Astrocyte (in vitro differentiated cells and primary cell): ENCODE measurements around the gene PREX1.

Experiments used
- EZH2 ChIP-seq: IDR thresholded peaks from 2 replicates; pipeline ENCODE4 v1.6.1; 2012; ENCODE audit warnings: mild to moderate bottlenecking, low read length, inconsistent platforms; ENCODE audit not compliant: insufficient read depth
- TF ChIP-seq, protein P1 (sequence below): IDR thresholded peaks from 2 replicates; pipeline ENCODE4 v1.5.1; 2011; ENCODE audit warnings: low read depth, mild to moderate bottlenecking, inconsistent platforms, low read length, moderate library complexity; ENCODE audit not compliant: insufficient read depth

DNA sequence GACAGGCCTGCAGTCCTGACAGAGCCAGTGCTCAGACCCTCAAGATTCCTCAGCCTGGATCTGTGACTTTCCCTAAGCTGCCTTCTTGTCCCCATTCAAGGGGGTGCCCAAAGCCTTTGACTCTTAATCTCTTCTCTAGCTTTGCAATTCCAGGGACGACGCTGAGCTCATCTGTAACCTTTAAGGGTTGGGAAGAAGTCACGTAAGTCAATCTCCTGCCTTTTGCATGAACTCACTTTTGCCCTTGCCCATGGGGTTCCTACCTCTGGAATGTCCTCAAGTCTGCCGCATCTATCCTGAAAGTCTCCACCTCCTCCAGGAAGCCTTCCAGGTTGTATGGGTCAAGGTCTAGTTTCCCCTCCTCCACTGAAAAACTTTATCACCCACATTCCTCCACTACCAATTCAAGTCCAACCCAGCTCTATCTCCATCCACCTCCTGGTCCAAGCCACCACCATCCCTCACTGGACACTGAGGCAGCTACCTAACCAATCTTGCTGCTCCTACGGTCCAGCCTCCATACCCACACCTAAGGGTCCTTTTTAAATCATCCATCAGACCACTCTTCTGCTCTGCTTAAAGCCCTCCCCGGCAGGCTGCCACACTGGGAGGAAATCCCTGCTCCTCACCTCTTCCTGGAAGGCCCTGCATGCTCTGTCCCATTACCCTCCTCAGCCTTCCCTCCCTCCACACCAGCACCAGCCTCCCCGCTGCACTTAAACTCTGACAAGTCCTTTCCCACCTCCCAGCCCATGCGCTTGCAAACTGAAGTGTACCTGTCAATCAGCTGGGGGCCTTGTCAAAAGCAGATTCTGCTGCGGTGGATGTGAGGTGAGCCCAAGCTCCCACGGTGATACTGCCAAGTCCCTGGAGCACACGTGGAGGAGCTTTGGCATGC, 29.7 kb downstream of the PREX1 start:
- TF ChIP-seq, protein P1, sequence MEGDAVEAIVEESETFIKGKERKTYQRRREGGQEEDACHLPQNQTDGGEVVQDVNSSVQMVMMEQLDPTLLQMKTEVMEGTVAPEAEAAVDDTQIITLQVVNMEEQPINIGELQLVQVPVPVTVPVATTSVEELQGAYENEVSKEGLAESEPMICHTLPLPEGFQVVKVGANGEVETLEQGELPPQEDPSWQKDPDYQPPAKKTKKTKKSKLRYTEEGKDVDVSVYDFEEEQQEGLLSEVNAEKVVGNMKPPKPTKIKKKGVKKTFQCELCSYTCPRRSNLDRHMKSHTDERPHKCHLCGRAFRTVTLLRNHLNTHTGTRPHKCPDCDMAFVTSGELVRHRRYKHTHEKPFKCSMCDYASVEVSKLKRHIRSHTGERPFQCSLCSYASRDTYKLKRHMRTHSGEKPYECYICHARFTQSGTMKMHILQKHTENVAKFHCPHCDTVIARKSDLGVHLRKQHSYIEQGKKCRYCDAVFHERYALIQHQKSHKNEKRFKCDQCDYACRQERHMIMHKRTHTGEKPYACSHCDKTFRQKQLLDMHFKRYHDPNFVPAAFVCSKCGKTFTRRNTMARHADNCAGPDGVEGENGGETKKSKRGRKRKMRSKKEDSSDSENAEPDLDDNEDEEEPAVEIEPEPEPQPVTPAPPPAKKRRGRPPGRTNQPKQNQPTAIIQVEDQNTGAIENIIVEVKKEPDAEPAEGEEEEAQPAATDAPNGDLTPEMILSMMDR, result no peak
- TF ChIP-seq EZH2, result no peak
